Central memory CD4-positive, alpha-beta T cell (primary cell): ENCODE results near the gene ESYT1.
A peak's percentile ranks its signal among the peaks of the same experiment; 100 is the strongest.
"Not testable (repeated sequence)": the region's sequence is repeated elsewhere in the genome, so short reads cannot be mapped to it uniquely, and the experiment has no call there.

Experiments used
- DNase-seq: peaks from one replicate; pipeline ENCODE4 v3.0.0; 2022

The ESYT1 gene

GRCh38 chr12:56103823-56104108 is 24.3 kb upstream of the ESYT1 start:
- DNase-seq: no peak

- peak; percentile 96 for DNase-seq
Observed at GRCh38 chr12:56104109-56104814, 23.8 kb upstream of the ESYT1 start, which contains the start of gene PA2G4. PA2G4 (plus strand) TSS chr12:56104559; CDS start chr12:56104738, 179 bp downstream.

- no peak for DNase-seq
Observed at GRCh38 chr12:56104815-56105608, 23.1 kb upstream of the ESYT1 start.

GRCh38 chr12:56105609-56105902 is 22.5 kb upstream of the ESYT1 start:
- DNase-seq: no peak

GRCh38 chr12:56107242-56107641 is 20.8 kb upstream of the ESYT1 start:
- DNase-seq: no peak

GRCh38 chr12:56110571-56110970 is 17.5 kb upstream of the ESYT1 start:
- DNase-seq: no peak

GRCh38 chr12:56114084-56114483 is 14.0 kb upstream of the ESYT1 start:
- DNase-seq: no peak

GRCh38 chr12:56115329-56115728 is 12.7 kb upstream of the ESYT1 start:
- no peak for DNase-seq

- DNase-seq: peak; percentile 94
Observed at GRCh38 chr12:56116267-56117081, 11.6 kb upstream of the ESYT1 start, which contains the start of gene RPL41. RPL41 (plus strand) TSS chr12:56116633.

- DNase-seq: not testable (repeated sequence)
Observed at GRCh38 chr12:56117082-56117706, 10.9 kb upstream of the ESYT1 start.

GRCh38 chr12:56117778-56118687 is 10.0 kb upstream of the ESYT1 start, which contains the start of gene ZC3H10:
ZC3H10 (plus strand) TSS chr12:56118266; CDS start chr12:56120563, 2,297 bp downstream.
- DNase-seq: peak; percentile 99

- DNase-seq: no peak
Observed at GRCh38 chr12:56118688-56119357, 9.2 kb upstream of the ESYT1 start.

GRCh38 chr12:56119361-56119796 is 8.7 kb upstream of the ESYT1 start:
- peak; percentile 65 for DNase-seq

GRCh38 chr12:56120158-56120846 is 7.8 kb upstream of the ESYT1 start:
- DNase-seq: no peak

- DNase-seq: no peak
Observed at GRCh38 chr12:56121204-56121870, 6.7 kb upstream of the ESYT1 start.

- DNase-seq: no peak
Observed at GRCh38 chr12:56122637-56123036, 5.4 kb upstream of the ESYT1 start.

- no peak for DNase-seq
Observed at GRCh38 chr12:56124133-56124532, 3.9 kb upstream of the ESYT1 start.

GRCh38 chr12:56126732-56127239 is 1.3 kb upstream of the ESYT1 start:
- no peak for DNase-seq

GRCh38 chr12:56127485-56127887 is 581 bp upstream of the ESYT1 start:
- no peak for DNase-seq
